A549 (cell line): Measurements from ENCODE around the gene NLK. TPM values are rescaled to one million over a fixed set of nuclear protein-coding genes. Genes with fewer than 3 reads are reported as not detected.

Experiments used
- ATAC-seq, 2 experiments: fragments of 200-7000 bp in 1 of 2; fragments of >200 bp in 1 of 2; cut with Nextera tagmentation in 1 of 2; cut with Tn5 transposase in 1 of 2; 3 replicates each; pipeline versions ENCODE4 v1.8.0 to v1.9.1; 2018 to 2020; ENCODE audit warnings: mild to moderate bottlenecking in 1 of 2, moderate library complexity in 1 of 2
- CTCF ChIA-PET: fragments of 300-600 bp; sonication (Branson Sonifier 250); formaldehyde crosslinking; extraction: SDS; loops from one replicate; lab custom pipeline; 2021; ENCODE audit warnings: antibody characterized with exemption, inconsistent platforms; lab: Yijun Ruan, JAX
- POLR2A ChIA-PET: fragments of 350-600 bp; formaldehyde crosslinking; extraction: SDS; loops from one replicate; lab custom pipeline; 2021; ENCODE audit warnings: antibody characterized with exemption, inconsistent platforms; lab: Yijun Ruan, JAX
- DNase-seq, 2 experiments: peaks; one replicate each; pipeline versions ENCODE4 v3.0.0 to v3.0.0-alpha.2; 2011 to 2016; ENCODE audit warnings: low read depth in 1 of 2, low spot score in 1 of 2
- FAIRE-seq: peaks from 2 replicates; lab custom pipeline; 2011; peaks lifted over from hg19 to GRCh38; lab: Jason Lieb, UNC
- H3K27ac ChIP-seq, 2 experiments: fragments of >200 bp; sonication (Bioruptor Twin); formaldehyde crosslinking; 3 replicates each; pipeline ENCODE4 v1.5.1; 2016 to 2017
- H3K4me1 ChIP-seq: fragments of >200 bp; sonication (Bioruptor Twin); formaldehyde crosslinking; 3 replicates; pipeline ENCODE4 v1.6.1; 2016
- H3K4me2 ChIP-seq: fragments of >200 bp; sonication (Bioruptor Twin); formaldehyde crosslinking; 3 replicates; pipeline ENCODE4 v1.6.1; 2016
- H3K4me3 ChIP-seq: fragments of >200 bp; sonication (Bioruptor Twin); formaldehyde crosslinking; 3 replicates; pipeline ENCODE4 v1.5.1; 2016
- H3K9me3 ChIP-seq: fragments of >200 bp; sonication (Bioruptor Twin); formaldehyde crosslinking; 3 replicates; pipeline ENCODE4 v1.6.1; 2016
- BHLHE40 ChIP-seq: IDR thresholded peaks from 2 replicates; pipeline ENCODE4 v1.6.1; 2012; ENCODE audit warnings: low read depth, low read length, inconsistent platforms
- CEBPB ChIP-seq, 2 experiments: fragments of >200 bp in 1 of 2; sonication (Bioruptor Twin) in 1 of 2; formaldehyde crosslinking in 1 of 2; IDR thresholded peaks; 2 replicates each; pipeline ENCODE4 v1.6.1; 2012 to 2016
- CHD2 ChIP-seq: fragments of 150-350 bp; IDR thresholded peaks from 2 replicates; pipeline ENCODE4 v1.6.1; 2014; ENCODE audit warnings: low read length; ENCODE audit not compliant: partially characterized antibody
- CTCF ChIP-seq: fragments of >200 bp; sonication (Bioruptor Twin); formaldehyde crosslinking; IDR thresholded peaks from 3 replicates; pipeline ENCODE4 v1.5.1; 2016
- EHF ChIP-seq: fragments of 250-450 bp; sonication (Bioruptor Pico); IDR thresholded peaks from 2 replicates; pipeline ENCODE4 v1.5.0; 2020; ENCODE audit warnings: mild to moderate bottlenecking
- FOSB ChIP-seq: fragments of 250-450 bp; sonication (Bioruptor Pico); IDR thresholded peaks from 2 replicates; pipeline ENCODE4 v1.5.0; 2020; ENCODE audit warnings: mild to moderate bottlenecking, moderate library complexity
- FOSL2 ChIP-seq, 2 experiments: fragments of 450-650 bp in 1 of 2; fragments of >200 bp in 1 of 2; sonication (Bioruptor Twin) in 1 of 2; formaldehyde crosslinking; IDR thresholded peaks; 2 replicates each; pipeline versions ENCODE4 v1.5.0 to v1.6.1; 2016 to 2020; ENCODE audit warnings: mild to moderate bottlenecking in 1 of 2, moderate library complexity in 1 of 2
- FOXS1 ChIP-seq: fragments of 250-450 bp; sonication (Bioruptor Pico); IDR thresholded peaks from 2 replicates; pipeline ENCODE4 v1.5.0; 2020; ENCODE audit warnings: mild to moderate bottlenecking, moderate library complexity
- GATA3 ChIP-seq: IDR thresholded peaks from 2 replicates; pipeline ENCODE4 v1.6.1; 2012; ENCODE audit warnings: borderline replicate concordance
- HES2 ChIP-seq: fragments of >200 bp; sonication (Bioruptor Twin); formaldehyde crosslinking; IDR thresholded peaks from 2 replicates; pipeline ENCODE4 v1.6.1; 2016
- HEYL ChIP-seq: fragments of 250-450 bp; sonication (Bioruptor Pico); IDR thresholded peaks from 2 replicates; pipeline ENCODE4 v1.8.0; 2021; ENCODE audit warnings: mild to moderate bottlenecking, moderate library complexity
- HOXB13 ChIP-seq: fragments of 250-450 bp; sonication (Bioruptor Pico); IDR thresholded peaks from 2 replicates; pipeline ENCODE4 v1.5.0; 2020; ENCODE audit warnings: low read depth, mild to moderate bottlenecking, moderate library complexity
- JUN ChIP-seq, 2 experiments: fragments of >200 bp; sonication (Bioruptor Twin); formaldehyde crosslinking; IDR thresholded peaks; 2 replicates in 1 of 2; 3 replicates in 1 of 2; pipeline ENCODE4 v1.6.1; 2016 to 2017
- KDM1A ChIP-seq: fragments of 200-600 bp; sonication (generic); IDR thresholded peaks from 2 replicates; pipeline ENCODE4 v1.6.1; 2016; ENCODE audit warnings: low read depth, mild to moderate bottlenecking
- KDM5A ChIP-seq: fragments of 200-600 bp; sonication (generic); IDR thresholded peaks from 2 replicates; pipeline ENCODE4 v1.6.1; 2016; ENCODE audit warnings: antibody characterized with exemption, mild to moderate bottlenecking
- MYC ChIP-seq: IDR thresholded peaks from 2 replicates; pipeline ENCODE4 v1.6.1; 2012; ENCODE audit warnings: mild to moderate bottlenecking, inconsistent platforms, low read length, improper control_type of control experiment, borderline replicate concordance
- PHF8 ChIP-seq: fragments of 200-600 bp; sonication (generic); IDR thresholded peaks from 2 replicates; pipeline ENCODE4 v1.6.1; 2016; ENCODE audit warnings: low read depth, mild to moderate bottlenecking, antibody characterized with exemption, moderate library complexity, borderline replicate concordance
- POLR2AphosphoS2 ChIP-seq: conservative IDR thresholded peaks from 2 replicates; pipeline ENCODE4 v1.6.1; 2012; ENCODE audit warnings: low read length, improper control_type of control experiment, inconsistent platforms
- RAD21 ChIP-seq, 2 experiments: fragments of >200 bp in 1 of 2; sonication (Bioruptor Twin) in 1 of 2; formaldehyde crosslinking in 1 of 2; IDR thresholded peaks in 1 of 2; conservative IDR thresholded peaks in 1 of 2; 2 replicates in 1 of 2; 3 replicates in 1 of 2; pipeline ENCODE4 v1.6.1; 2012 to 2018; ENCODE audit warnings: inconsistent platforms in 1 of 2
- RARB ChIP-seq: fragments of 250-450 bp; sonication (Bioruptor Pico); IDR thresholded peaks from 2 replicates; pipeline ENCODE4 v1.8.0; 2021; ENCODE audit warnings: mild to moderate bottlenecking, moderate library complexity
- RFX5 ChIP-seq: fragments of 450-650 bp; IDR thresholded peaks from 2 replicates; pipeline ENCODE4 v1.7.1; 2014; ENCODE audit warnings: antibody characterized with exemption, mild to moderate bottlenecking, moderate library complexity
- SMC3 ChIP-seq: fragments of >200 bp; sonication (Bioruptor Twin); formaldehyde crosslinking; IDR thresholded peaks from 3 replicates; pipeline ENCODE4 v1.6.1; 2018; ENCODE audit warnings: inconsistent platforms
- SREBF2 ChIP-seq: fragments of 450-650 bp; IDR thresholded peaks from 2 replicates; pipeline ENCODE4 v1.6.1; 2014; ENCODE audit warnings: mild to moderate bottlenecking, moderate library complexity
- ZC3H11A ChIP-seq: fragments of 450-650 bp; IDR thresholded peaks from 2 replicates; pipeline ENCODE4 v1.6.1; 2014; ENCODE audit warnings: antibody characterized with exemption, mild to moderate bottlenecking
- ZSCAN20 ChIP-seq: fragments of 250-450 bp; sonication (Bioruptor Pico); IDR thresholded peaks from 2 replicates; pipeline ENCODE4 v1.8.0; 2022; ENCODE audit warnings: mild to moderate bottlenecking, moderate library complexity
- WGBS: methylation state at CpG from one replicate; pipeline ENCODE4 v1.1.6; 2017; ENCODE audit errors: missing lambda C conversion rate; 5-methylcytosine and 5-hydroxymethylcytosine counted together
- polyA plus RNA-seq, 4 experiments: library from polyadenylated mRNA; depleted of rRNA in 3 of 4; stranded (reverse); fragments of >200 nt; fragmentation: RNase III in 1 of 4; extraction: RNeasy Plus Mini Kit Qiagen cat#74134 plus additional on column Dnase treatment in 1 of 4; gene quantifications; 2 replicates in 3 of 4; 3 replicates in 1 of 4; pipeline ENCODE4 v1.2.3, GENCODE V29; 2011 to 2017
- TF ChIP-seq, protein P1 (sequence below): fragments of 450-650 bp; IDR thresholded peaks from 2 replicates; pipeline ENCODE4 v1.6.1; 2014; ENCODE audit warnings: antibody characterized with exemption
- TF ChIP-seq, protein P2 (sequence below): IDR thresholded peaks from 2 replicates; pipeline ENCODE4 v1.6.1; 2012; ENCODE audit warnings: low read depth, borderline replicate concordance

Gene NLK
- polyA plus RNA-seq, 2 of the 4 experiments (the other 2 are of a cell fraction): 11.8 to 26.5 TPM

- Histone ChIP-seq H3K9me3 (no peaks in the 10 kb centered on the region), H3K4me1 (peaks cover 4% of the 10 kb centered on the region; the same call in 2 of the 3 replicates), H3K4me2 (no peak overlapping the region), H3K4me3 (no peak overlapping the region), H3K27ac (no peak overlapping the region)
- CTCF ChIA-PET: interaction anchor here (1.2 kb wide), 1 partner anchor 11 kb away, joined by 4 read pairs; no protein-coding TSS in a partner anchor
- WGBS: 74% methylated on average over 4 of the region's 4 CpGs
- POLR2A ChIA-PET: no interaction called here
- ATAC-seq (no peak), FAIRE-seq (no peak), DNase-seq (no peak)
- TF ChIP-seq CHD2 (no peak), GATA3 (no peak), KDM5A (no peak), PHF8 (no peak), KDM1A (no peak), SREBF2 (no peak), RAD21 (conservative IDR thresholded peaks at IDR 0.05 in 1 of 2, IDR thresholded peaks at IDR 0.05 in 1 of 2) (no peak), SMC3 (no peak), BHLHE40 (no peak), JUN (IDR thresholded peaks at IDR 0.05) (no peak), HEYL (CRISPR knock-in tag) (no peak), FOSB (CRISPR knock-in tag) (no peak), FOSL2 (IDR thresholded peaks at IDR 0.05) (no peak), FOSL2 (CRISPR knock-in tag; IDR thresholded peaks at IDR 0.05) (no peak), POLR2AphosphoS2 (no peak), ZC3H11A (no peak), RARB (CRISPR knock-in tag) (no peak), RFX5 (no peak), CTCF (no peak), EHF (CRISPR knock-in tag) (no peak)
- TF ChIP-seq, protein P1, sequence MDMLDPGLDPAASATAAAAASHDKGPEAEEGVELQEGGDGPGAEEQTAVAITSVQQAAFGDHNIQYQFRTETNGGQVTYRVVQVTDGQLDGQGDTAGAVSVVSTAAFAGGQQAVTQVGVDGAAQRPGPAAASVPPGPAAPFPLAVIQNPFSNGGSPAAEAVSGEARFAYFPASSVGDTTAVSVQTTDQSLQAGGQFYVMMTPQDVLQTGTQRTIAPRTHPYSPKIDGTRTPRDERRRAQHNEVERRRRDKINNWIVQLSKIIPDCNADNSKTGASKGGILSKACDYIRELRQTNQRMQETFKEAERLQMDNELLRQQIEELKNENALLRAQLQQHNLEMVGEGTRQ: no peak
Observed at GRCh38 chr17:28221751-28222414, 179.4 kb downstream of the NLK start.

DNA sequence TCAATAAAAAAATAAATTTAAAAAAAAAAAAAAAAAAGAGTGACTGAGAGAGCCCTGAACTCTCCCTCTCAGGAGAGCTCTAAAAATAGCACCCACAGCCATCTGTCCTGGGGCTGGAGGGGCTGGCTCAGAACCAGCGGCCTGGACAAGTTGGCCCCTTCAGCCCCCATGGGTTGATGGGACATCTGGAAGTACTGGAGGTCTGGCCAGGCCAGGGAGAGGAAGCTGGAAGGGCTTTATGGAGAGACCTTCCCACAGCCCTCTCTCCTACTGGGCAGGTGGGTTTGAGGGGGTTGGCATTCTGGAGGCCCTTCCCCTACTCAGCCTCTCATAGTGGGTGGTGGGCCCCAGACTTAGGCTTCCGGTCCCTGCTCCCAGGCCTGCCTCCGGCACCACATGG lies 182.8 kb downstream of the NLK start:
- ChIA-PET POLR2A (no interaction called here), CTCF (interaction anchor here (1.8 kb wide), 1 partner anchor 110 kb away, joined by 4 read pairs; the partner anchor contains the start of genes IFT20 and TNFAIP1)

More for the DNA sequence above, 182.8 kb downstream of the NLK start:
- Histone ChIP-seq H3K4me3 (no peak overlapping the region), H3K27ac (no peak overlapping the region), H3K9me3 (no peaks in the 10 kb centered on the region), H3K4me2 (no peak overlapping the region), H3K4me1 (peaks cover 14% of the 10 kb centered on the region; the same call in 2 of the 3 replicates)
- ATAC-seq (no peak), DNase-seq (no peak), FAIRE-seq (no peak)
- TF ChIP-seq CEBPB (IDR thresholded peaks at IDR 0.05) (no peak), HOXB13 (no peak), MYC (no peak), FOXS1 (CRISPR knock-in tag) (no peak), KDM1A (no peak), RARB (CRISPR knock-in tag) (no peak), HES2 (no peak), ZSCAN20 (CRISPR knock-in tag) (no peak)
- TF ChIP-seq, protein P2, sequence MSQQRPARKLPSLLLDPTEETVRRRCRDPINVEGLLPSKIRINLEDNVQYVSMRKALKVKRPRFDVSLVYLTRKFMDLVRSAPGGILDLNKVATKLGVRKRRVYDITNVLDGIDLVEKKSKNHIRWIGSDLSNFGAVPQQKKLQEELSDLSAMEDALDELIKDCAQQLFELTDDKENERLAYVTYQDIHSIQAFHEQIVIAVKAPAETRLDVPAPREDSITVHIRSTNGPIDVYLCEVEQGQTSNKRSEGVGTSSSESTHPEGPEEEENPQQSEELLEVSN: no peak
- WGBS: 96% methylated on average over 3 of the region's 3 CpGs
